ENCODE data around the gene BMPR2.
"Not testable (repeated sequence)": the region's sequence is repeated elsewhere in the genome, so short reads cannot be mapped to it uniquely, and the experiment has no call there.

Gene BMPR2

GRCh38 chr2:202535290-202535689, 159.2 kb downstream of the BMPR2 start:
- DNase-seq (ENCODE audit: low spot score), result not testable (repeated sequence)

DNA sequence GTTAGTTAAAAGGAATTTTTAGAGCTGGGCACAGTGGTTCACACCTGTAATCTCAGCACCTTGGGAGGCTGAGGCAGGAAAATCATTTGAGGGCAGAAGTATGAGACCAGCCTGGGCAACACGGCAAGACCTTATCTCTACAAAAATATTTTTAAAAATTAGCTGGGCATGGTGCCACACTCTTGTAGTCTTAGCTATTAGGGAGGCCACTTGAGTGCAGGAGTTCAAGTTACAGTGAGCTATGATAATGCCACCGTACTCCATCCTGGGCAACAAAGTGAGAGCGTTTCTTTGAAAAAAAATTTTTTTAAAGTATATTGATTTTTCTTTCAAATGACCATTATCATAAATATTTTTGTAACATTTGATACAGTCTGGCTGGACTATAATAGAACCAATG, 165.0 kb downstream of the BMPR2 start:
- no peak for DNase-seq (ENCODE audit: low spot score)

- no peak for DNase-seq (ENCODE audit: low spot score)
Measured at GRCh38 chr2:202542142-202542541, 166.0 kb downstream of the BMPR2 start.

DNA sequence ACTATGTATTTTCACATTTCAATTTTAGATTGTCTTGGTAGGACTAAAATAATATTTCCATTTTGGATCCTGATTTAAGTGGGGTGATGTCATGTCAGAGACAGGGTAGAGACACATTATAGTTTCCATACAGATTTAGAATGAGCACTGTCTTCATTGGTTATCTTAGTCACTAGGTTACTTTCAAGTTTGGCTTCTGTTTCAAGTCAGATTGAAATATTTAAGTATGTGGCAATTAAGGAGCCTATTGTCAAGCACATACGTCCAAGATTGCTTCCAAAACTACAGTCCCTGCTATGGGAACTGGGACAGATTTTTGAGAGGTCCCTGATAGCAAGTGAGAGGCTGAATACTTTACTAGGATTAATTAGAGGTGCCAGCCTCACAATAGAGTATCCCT, 169.4 kb downstream of the BMPR2 start:
- no peak for DNase-seq (ENCODE audit: low spot score)

DNA sequence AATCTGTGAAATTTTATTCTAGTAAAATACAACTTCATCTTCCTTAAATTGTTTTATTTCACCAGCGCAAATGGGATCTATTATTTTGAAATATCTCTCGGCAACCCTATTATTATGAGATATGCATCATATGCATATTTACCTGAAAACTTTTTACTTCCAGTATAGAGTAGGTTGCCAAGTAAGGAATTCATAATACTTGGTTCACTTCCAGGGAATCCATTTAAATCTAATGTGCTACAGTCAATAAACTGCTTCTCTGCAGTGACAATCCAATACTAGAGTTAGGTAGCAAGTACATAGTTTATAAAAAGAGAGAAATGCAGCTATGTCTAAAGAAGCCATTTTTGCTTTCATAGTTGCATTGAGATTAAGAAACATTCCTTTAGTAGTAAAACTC, 169.8 kb downstream of the BMPR2 start:
- DNase-seq (ENCODE audit: low spot score), result no peak

GRCh38 chr2:202546499-202547141, 170.5 kb downstream of the BMPR2 start:
- not testable (repeated sequence) for DNase-seq (ENCODE audit: low spot score)

- no peak for DNase-seq (ENCODE audit: low spot score)
Measured at GRCh38 chr2:202548240-202548639, 172.1 kb downstream of the BMPR2 start.

- not testable (repeated sequence) for DNase-seq (ENCODE audit: low spot score)
Measured at GRCh38 chr2:202551000-202551399, 174.9 kb downstream of the BMPR2 start.

- DNase-seq (ENCODE audit: low spot score), result no peak
Measured at GRCh38 chr2:202555356-202555755, 179.2 kb downstream of the BMPR2 start.

GRCh38 chr2:202560200-202560599, 184.1 kb downstream of the BMPR2 start:
- DNase-seq (ENCODE audit: low spot score), result no peak

DNA sequence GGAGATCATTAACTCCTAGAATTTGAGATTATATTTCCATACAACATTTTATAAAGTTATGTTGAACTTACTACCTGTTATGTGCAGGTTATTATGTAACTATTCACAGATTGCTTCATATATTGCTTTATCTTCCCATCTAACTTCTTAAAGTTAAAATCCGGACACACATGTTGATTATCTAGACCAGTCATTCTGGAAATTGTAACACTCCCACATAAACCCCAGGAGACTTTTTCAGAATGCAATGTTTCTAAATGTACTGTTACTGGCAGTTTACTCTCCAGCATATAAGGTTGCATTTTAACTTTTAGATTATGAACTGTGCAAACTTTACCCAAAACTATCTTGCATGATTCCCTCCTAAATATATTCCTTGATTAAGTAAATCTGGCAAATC, 188.1 kb downstream of the BMPR2 start:
- DNase-seq (ENCODE audit: low spot score), result no peak

- no peak for DNase-seq (ENCODE audit: low spot score)
Measured at GRCh38 chr2:202566286-202566685, 190.2 kb downstream of the BMPR2 start.

DNA sequence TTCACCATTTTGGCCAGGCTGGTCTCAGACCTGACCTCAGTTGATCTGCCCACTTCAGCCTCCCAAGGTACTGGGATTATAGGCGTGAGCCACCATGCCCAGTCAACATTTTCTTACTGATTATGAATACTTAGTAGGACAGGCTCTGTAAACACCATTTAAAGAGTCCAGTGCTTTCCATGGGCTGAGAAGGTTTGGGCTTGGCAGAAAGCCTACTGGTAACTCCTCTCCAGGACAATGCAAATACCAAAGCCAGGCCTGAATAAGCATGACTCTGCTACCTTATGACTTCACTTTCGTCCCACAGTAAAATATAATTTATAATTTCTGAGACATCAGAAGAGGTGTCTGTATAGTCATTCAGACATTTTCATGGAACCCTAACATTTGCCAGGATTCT, 198.4 kb downstream of the BMPR2 start:
- no peak for DNase-seq (ENCODE audit: low spot score)

DNA sequence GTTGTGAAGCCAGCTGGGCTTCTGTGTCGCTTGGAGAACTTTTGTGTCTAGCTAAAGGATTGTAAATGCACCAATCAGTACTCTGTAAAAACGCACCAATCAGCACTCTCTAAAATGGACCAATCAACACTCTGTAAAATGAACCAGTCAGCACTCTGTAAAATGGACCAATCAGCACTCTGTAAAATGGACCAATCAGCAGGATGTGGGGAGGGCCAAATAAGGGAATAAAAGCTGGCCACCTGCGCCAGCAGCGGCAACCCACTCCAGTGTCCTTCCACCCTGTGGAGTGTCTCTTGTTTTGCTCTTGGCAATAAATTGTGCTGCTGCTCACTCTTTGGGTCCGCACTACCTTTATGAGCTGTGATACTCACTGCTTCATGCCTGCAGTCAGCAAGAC, 199.1 kb downstream of the BMPR2 start:
- not testable (repeated sequence) for DNase-seq (ENCODE audit: low spot score)

DNA sequence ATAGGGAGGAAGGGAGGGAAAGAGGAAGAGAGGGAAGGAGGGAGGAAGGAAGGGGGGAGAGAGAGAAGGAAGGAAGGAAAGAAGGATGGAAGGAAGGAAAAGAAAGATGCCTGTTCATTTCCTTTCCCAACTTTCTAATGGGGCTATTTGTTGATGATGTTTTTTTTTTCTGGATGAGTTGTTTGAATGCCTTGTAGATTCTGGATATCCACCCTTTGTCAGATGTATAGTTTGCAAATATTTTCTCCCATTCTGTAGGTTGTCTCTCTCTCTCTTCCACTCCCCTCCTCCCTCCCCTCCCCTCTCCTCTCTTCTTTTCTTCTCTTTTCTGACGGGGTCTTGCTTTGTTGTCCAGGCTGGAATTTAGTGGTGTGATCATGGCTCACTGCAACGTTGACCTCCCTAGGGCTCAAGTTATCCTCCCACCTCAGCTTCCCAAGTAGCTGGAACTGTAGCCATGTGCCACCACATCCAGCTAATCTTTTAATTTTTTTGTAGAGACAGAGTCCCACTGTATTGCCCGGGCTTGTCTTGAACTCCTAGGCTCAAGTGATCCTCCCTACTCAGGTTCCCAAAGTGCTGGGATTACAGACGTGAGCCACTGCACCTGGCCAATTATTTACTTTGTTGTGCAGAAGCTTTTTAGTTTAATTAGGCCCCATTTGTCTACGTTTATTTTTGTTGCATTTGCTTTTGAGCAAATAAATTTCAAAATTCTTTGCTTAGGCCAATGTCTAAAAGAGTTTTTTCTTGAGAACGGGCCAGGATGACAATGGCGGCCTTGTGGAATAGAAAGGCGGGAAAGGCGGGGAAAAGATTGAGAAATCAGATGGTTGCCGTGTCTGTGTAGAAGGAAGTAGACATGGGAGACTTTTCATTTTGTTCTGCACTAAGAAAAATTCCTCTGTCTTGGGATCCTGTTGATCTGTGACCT, 201.4 kb downstream of the BMPR2 start:
- no peak for DNase-seq (ENCODE audit: low spot score)

DNA sequence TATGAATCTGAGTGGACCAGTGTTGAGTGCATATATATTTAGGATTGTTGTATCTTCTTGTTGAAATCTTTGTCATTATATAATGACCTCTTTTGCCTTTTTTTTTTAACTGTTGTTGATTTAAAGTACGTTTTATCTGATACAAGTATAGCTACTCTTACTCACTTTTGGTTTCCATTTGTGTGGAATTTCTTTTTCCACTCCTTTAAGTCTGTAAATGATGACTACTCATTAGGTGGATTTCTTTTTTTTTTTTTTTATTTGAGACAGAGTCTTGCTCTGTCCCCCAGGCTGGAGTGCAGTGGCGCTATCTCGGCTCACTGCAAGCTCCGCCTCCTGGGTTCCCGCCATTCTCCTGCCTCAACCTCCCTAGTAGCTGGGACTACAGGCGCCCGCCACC, 206.7 kb downstream of the BMPR2 start:
- not testable (repeated sequence) for DNase-seq (ENCODE audit: low spot score)

DNA sequence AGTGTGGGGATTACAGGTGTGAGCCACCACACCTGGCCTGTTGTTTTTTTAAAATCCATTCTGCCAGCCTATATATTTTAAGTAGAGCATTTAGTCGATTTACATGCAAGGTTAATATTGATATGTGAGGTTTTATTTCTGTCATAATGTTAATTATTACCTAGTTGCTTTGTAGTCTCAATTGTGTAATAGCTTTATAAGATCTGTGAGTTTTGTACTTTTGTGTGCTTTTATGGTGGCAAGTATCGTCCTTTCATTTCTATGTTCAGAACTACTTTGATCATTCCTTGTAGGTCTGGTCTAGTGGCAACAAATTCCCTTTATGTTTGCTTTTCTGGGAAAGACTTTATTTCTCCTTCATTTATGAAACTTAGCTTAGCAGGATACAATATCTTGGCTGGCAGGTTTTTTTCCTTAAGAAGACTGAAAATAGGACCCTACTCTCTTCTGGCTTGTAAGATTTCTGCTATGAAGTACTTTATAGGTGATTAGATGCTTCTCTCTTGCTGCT, 207.6 kb downstream of the BMPR2 start:
- DNase-seq (ENCODE audit: low spot score), result no peak

- DNase-seq (ENCODE audit: low spot score), result peak; percentile 76
Measured at GRCh38 chr2:202588647-202589581, 212.8 kb downstream of the BMPR2 start.

DNA sequence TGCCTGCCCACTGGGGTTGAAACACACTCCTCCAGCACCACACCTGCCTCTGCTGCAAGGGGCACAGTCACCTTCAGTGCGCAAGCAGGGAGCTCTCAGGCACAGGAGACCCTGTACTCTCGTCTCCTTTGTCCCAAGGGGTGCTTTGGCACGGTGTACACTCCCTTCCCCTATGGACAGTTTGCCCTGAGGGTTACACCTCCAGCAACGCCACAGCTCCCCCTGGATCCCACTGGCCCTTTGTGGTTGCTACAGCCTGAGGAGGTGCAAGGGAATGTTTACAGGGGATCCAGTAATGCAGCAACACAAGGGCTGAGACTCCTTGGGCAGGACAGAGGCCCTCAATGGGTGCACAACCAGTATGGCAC, 213.4 kb downstream of the BMPR2 start:
- DNase-seq (ENCODE audit: low spot score), result no peak

GRCh38 chr2:202592566-202592965, 216.4 kb downstream of the BMPR2 start:
- no peak for DNase-seq (ENCODE audit: low spot score)

GRCh38 chr2:202599105-202599504, 223.0 kb downstream of the BMPR2 start:
- no peak for DNase-seq (ENCODE audit: low spot score)

GRCh38 chr2:202599911-202600310, 223.8 kb downstream of the BMPR2 start:
- DNase-seq (ENCODE audit: low spot score), result no peak

All from AG08396 (cell line).